Cortex of kidney (tissue), 1 donor: Measurements from ENCODE around the gene CD6.

Experiments used
- DNase-seq: peaks from one replicate; lab custom pipeline; 2025; lab: John Stamatoyannopoulos, UW

CD6 gene

DNA sequence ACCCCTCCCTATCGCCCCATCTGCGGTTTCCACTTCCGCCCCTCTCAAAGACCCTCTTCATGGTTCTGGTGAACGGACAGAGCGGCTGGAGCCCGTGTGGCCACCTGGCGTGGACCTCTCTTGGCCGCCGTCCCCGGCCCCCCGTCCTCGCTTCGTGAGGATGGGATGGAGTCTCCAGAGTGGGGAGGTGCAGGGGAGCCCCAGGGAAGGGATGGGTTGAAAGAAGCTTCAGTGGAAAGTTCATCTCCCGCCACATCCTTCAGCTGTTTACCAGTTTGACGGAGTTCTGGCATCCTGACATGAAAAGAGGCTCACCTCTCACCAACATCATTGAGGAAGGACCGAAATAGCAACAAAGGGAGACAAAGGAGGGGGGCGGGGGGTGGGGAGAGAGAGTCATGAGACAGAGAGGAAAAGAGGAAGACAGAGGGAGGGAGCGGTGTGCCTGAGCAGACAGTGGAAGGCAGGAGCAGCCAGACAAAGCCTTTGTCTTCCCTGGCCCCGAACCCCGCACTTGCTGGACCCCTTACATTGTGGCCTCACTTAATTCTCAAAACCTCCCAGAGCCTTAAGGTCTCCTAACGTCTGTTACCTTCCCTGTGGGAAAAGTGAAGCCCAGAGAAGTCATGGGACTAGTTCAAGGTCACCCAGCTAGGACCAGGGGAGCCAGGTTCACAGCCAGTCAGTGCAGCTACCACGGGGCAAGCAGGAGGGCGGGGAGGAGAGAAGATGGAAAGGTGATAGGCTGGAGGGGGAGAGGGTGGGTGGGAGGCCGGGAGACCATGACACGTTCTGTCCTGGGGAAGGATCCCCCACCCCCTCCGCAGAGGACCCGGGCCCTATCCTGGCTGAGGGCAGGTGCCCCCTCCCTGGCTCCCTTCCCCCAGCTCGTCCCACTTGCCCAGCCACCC is 54.9 kb downstream of the CD6 start:
- no peak for DNase-seq

DNA sequence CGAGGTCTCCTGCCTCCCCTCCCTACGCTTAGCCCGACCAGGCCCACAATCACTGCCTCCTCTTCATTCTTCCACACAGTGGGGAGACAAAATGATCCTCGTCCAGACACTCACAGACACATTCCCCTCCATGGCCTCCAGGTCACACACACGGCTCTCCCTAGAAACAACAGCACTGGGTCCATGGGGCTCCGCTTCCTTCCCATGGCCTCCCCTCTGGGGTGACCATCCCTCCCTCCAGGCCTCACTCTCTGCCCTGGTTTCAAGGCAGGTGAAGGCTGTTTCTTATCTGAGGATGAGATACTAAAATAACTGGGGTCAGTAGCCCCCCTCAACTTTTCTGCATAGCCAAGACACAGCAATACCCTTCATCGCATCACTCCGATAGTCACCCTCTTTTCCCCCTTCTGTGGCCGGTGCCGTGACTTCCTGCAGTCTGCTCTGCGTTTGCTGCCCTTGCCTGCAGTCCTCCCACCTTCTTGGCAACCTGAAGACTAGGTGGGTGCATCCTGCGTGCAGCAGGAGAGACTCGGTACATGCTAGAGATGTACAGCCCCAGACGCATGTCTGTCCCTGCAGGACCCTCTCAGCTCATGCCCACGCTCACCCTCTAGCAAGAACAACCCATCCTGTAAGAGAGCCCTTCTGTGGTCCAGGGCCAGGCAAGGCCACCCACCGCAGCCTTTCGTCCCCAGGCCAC is 55.8 kb downstream of the CD6 start:
- no peak for DNase-seq

DNA sequence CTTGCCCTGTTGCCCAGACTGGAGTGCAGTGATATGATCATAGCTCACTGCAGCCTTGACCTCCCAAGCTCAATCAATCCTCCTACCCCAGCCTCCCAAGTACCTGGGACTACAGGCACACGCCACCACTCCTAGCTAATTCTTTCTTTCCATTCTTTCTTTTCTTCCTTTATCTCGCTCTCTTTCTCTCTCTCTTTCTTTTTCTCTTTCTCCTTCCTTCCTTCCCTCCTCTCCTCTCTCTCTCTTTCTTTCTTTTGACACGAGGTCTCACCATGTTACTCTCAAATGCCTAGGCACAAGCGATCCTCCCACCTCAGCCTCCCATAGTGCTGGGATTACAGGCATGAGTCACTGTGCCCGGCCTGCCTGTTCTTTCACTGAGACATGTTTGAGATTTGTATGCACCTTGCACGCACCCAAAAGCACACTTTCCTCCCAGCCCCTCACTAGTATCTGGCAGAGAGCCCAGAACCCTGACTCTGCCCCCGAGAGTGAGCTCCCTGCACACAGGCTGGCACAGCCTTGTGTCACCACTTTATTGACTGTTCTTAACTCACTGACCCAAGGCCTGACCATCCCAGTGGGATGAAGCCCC is 56.8 kb downstream of the CD6 start:
- no peak for DNase-seq

DNA sequence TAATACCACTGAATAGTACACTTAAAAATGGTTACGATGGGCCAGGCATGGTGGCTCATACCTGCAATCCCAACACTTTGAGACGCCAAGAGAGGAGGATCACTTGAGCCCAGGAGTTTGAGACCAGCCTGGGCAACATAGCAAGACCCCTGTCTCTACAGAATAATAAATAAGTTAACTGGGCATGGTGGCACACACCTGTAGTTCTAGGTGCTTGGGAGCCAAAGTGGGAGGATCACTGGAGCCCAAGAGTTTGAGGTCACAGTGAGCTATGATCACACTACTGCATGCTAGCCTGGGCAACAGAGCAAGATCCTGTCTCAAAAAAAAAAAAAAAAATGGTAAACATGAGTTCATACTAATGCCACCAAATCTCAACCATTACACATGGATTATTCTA is 61.3 kb downstream of the CD6 start:
- no peak for DNase-seq

DNA sequence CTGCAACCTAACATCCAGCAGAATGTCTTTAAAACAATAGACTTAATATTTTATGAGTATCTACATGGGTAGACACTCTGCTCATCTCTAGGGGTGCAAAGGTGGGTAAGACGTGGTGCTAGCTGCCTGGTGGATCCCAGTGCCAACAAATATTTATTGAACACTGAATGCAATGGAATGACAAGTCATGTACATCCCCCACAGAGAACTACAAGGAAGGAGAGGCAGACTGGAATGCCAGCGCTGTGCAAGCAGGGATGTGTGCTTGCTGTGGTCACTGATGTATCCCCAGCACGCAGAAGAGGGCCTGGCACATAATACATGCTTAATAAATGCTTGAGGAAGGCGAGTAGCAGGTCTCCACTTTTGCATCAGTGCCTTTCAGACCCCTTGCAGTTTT is 61.9 kb downstream of the CD6 start:
- DNase-seq, result no peak

GRCh38 chr11:61034111-61034510 is 62.6 kb downstream of the CD6 start:
- DNase-seq, result no peak

- no peak for DNase-seq
Measured at GRCh38 chr11:61034704-61035525, 63.4 kb downstream of the CD6 start.

DNA sequence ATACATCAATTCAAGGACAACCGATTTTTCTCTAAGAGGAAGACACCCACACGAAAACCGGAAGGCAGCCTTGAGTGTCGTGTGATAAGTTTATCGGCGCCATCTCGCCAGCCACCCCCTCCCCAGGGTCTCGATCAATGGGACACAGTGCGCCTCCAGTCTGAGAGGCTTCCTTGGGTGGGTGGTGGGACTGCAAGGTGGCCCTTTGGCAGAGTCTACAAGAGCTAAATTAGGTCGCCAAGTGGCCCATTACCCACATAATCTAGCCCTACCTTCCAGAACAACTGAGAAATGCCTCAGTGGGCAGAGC is 64.0 kb downstream of the CD6 start:
- DNase-seq, result no peak

- no peak for DNase-seq
Measured at GRCh38 chr11:61037441-61038093, 66.1 kb downstream of the CD6 start.

DNA sequence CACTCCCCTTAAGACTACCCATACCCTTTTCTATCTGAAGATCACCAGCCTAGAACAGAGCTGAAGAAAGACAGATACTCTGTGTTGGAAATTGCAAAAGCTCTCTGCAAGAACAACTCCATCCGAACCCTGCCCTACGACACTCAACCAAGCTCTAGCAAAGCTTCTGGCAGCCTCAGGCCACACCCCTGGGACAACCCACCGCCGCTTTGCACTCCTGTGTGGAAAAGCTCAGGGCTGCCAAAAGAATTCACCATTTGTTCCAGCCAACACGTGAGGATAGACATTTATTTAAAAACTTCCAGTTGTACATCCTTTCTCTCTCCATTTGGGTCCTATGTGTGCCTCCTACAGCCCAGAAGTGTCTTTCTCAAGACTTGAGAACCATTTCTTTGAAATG is 68.4 kb downstream of the CD6 start:
- no peak for DNase-seq

- no peak for DNase-seq
Measured at GRCh38 chr11:61041755-61042518, 70.5 kb downstream of the CD6 start.

GRCh38 chr11:61042537-61042936 is 71.1 kb downstream of the CD6 start:
- no peak for DNase-seq

- no peak for DNase-seq
Measured at GRCh38 chr11:61042961-61043540, 71.6 kb downstream of the CD6 start.

GRCh38 chr11:61045271-61045670 is 73.8 kb downstream of the CD6 start:
- no peak for DNase-seq

- DNase-seq, result no peak
Measured at GRCh38 chr11:61046833-61047232, 75.4 kb downstream of the CD6 start.

GRCh38 chr11:61048368-61049062 is 77.0 kb downstream of the CD6 start:
- no peak for DNase-seq

DNA sequence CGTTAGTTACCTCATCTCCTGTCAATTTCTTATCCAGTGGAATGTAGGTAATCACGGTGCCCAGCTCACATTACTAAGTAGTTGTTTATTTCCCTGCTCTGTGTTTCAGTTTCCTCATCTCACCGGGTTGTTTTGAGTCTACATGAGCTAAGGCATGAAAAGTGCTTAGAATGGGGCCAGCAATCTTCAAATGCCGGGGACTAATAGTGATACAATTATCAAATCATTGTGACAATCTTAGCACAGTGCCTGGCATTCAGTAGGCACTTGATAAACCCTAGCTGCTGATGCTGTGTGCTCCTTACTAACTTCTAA is 77.5 kb downstream of the CD6 start:
- no peak for DNase-seq

GRCh38 chr11:61049859-61050258 is 78.4 kb downstream of the CD6 start:
- DNase-seq, result no peak

GRCh38 chr11:61052182-61052972 is 80.9 kb downstream of the CD6 start:
- no peak for DNase-seq
